ENCODE measurements around the gene C11orf24. TPM values are rescaled to one million over a fixed set of nuclear protein-coding genes. Genes with fewer than 3 reads are reported as not detected.
A peak's percentile ranks its signal among the peaks of the same experiment; 100 is the strongest.

C11orf24 gene
- total RNA-seq, 1 donor from 2014 or later = 41.8 TPM

- Mint-ChIP-seq H3K36me3 (no peaks in the 10 kb centered on the region), H3K27me3 (ENCODE audit: low read depth) (no peaks in the 10 kb centered on the region), H3K9me3 (no peaks in the 10 kb centered on the region), H3K4me1 (peaks cover 30% of the 10 kb centered on the region), H3K27ac (peak overlapping the region; percentile 96), H3K4me3 (peak overlapping the region; percentile 94)
- no peak for TF ChIP-seq CTCF (IDR thresholded peaks at IDR 0.05; ENCODE audit: unreplicated experiment)
- DNase-seq (ENCODE audit: low spot score in 2 of 2, unreplicated experiment in 2 of 2) = peak in 1 of 2 experiments; percentile 52
Observed at GRCh38 chr11:68313574-68314202, 41.9 kb upstream of the C11orf24 start.

DNA sequence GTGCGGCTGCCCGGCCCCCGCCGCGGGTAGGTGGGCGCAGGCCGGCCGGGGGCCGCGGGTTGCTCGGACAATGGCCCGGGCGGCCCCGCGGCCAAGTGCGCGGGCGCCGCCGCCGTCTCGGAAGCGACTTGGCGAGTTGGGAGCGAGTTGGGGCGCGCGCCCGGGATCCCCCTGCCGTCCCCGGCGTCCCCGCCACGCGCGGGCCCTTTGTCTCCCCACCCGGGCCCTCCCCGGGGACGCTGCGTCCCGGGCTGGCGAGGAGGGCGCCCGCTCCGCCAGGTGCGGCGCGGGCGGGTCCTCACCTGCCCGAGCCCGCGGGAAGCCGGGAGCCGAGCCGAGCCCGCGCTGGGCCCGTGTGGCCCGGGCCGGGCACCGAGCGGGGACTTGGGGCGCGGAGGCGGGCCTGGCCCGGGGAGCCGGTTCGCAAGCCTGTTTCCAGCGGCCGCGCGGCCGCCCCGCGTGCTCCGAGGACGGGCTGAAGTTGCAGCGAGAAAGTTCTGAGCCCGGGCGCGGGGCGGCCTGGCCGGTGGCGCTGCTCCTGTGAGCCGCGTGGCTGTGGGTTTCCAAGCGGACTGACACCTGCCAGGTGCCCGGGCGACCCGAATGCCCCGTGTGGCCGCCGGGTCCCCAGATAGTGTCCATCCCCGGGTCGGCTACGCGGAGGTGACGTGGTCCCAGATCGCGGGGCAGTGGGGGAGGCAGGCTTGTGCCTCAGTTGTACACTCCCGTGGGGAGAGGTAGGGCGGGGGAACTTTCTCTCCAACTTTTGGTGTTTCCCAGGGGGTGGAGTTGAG is 41.2 kb upstream of the C11orf24 start:
- no peak for TF ChIP-seq CTCF (IDR thresholded peaks at IDR 0.05; ENCODE audit: unreplicated experiment)
- Mint-ChIP-seq H3K36me3 (no peaks in the 10 kb centered on the region), H3K4me1 (peaks cover 30% of the 10 kb centered on the region), H3K9me3 (no peaks in the 10 kb centered on the region), H3K27me3 (ENCODE audit: low read depth) (no peaks in the 10 kb centered on the region), H3K4me3 (peak overlapping the region; percentile 94), H3K27ac (peak overlapping the region; percentile 96)
- DNase-seq (ENCODE audit: low spot score in 2 of 2, unreplicated experiment in 2 of 2) = peak in 1 of 2 experiments; percentile 48

DNA sequence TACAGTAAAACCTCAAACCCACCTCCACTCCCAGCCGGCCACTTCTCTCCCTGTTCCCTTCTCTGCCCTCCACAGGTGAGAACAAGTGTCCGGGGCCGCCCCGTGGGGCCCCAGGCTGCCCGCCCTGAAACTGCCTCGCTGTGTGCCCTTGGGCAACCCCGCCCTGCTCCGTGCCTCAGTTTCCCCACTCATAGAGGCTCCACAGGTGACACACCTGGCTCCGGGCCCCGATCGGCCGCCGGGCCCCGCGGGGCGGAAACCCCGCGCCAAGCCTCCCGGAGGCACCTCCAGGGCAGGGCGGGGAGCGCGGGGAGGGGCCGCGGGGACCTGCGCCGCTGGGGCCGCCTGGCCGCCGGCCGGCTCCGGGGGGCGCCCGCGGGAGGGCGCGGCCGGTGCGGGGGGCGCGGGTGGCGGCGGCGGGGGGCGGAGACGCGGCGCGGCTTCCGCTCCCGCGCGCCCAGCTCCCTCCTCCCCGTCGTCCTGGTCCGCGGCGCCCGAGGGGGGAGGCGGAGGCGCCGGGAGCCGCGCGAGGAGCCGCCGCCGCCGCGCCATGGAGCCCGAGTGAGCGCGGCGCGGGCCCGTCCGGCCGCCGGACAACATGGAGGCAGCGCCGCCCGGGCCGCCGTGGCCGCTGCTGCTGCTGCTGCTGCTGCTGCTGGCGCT is 40.5 kb upstream of the C11orf24 start, which contains the start of gene LRP5:
LRP5 (plus strand) TSS at position 475 of the 663 bp plus-strand sequence; CDS start at position 599, 124 bp downstream.
- no peaks in the 10 kb centered on the region for H3K9me3 Mint-ChIP-seq
- H3K36me3 Mint-ChIP-seq = no peaks in the 10 kb centered on the region
- no peaks in the 10 kb centered on the region for H3K27me3 Mint-ChIP-seq (ENCODE audit: low read depth)
- TF ChIP-seq CTCF (IDR thresholded peaks at IDR 0.05; ENCODE audit: unreplicated experiment) = no peak
- H3K27ac Mint-ChIP-seq = peak within 1 kb of the TSS; percentile 96
- H3K4me3 Mint-ChIP-seq = peak within 1 kb of the TSS; percentile 94
- peak; percentile 44 to 48 for DNase-seq (ENCODE audit: low spot score in 2 of 2, unreplicated experiment in 2 of 2)
- peaks cover 30% of the 10 kb centered on the region for H3K4me1 Mint-ChIP-seq

GRCh38 chr11:68311160-68312116 is 39.7 kb upstream of the C11orf24 start:
- Mint-ChIP-seq H3K9me3 (no peaks in the 10 kb centered on the region), H3K4me1 (peaks cover 27% of the 10 kb centered on the region), H3K27ac (peak overlapping the region; percentile 70), H3K4me3 (peak overlapping the region; percentile 69), H3K36me3 (no peaks in the 10 kb centered on the region), H3K27me3 (ENCODE audit: low read depth) (no peaks in the 10 kb centered on the region)
- DNase-seq (ENCODE audit: low spot score in 2 of 2, unreplicated experiment in 2 of 2) = no peak
- TF ChIP-seq CTCF (IDR thresholded peaks at IDR 0.05; ENCODE audit: unreplicated experiment) = no peak

Measured in mesothelial cell of epicardium (in vitro differentiated cells).